HUES48 (cell line): ENCODE data around the gene REST.
A peak's percentile ranks its signal among the peaks of the same experiment; 100 is the strongest.
"Not testable (repeated sequence)": the region's sequence is repeated elsewhere in the genome, so short reads cannot be mapped to it uniquely, and the experiment has no call there.

Experiments used
- H3K27ac ChIP-seq: one replicate; pipeline ENCODE4 v1.7.0; 2013; ENCODE audit warnings: low read depth, low read length, inconsistent platforms
- H3K27me3 ChIP-seq: 2 replicates; pipeline ENCODE4 v1.6.1; 2013; ENCODE audit warnings: mild to moderate bottlenecking, low read length; ENCODE audit not compliant: control insufficient read depth, insufficient read depth
- H3K36me3 ChIP-seq: 2 replicates; pipeline ENCODE4 v1.6.1; 2013; ENCODE audit warnings: low read length; ENCODE audit not compliant: control insufficient read depth, insufficient read depth
- H3K4me1 ChIP-seq: 2 replicates; pipeline ENCODE4 v1.6.1; 2013; ENCODE audit warnings: mild to moderate bottlenecking, low read length; ENCODE audit not compliant: control insufficient read depth, insufficient read depth
- H3K4me3 ChIP-seq: 2 replicates; pipeline ENCODE4 v1.5.1; 2013; ENCODE audit warnings: mild to moderate bottlenecking, low read depth, low read length
- H3K9ac ChIP-seq: 2 replicates; pipeline ENCODE4 v1.6.1; 2013; ENCODE audit warnings: mild to moderate bottlenecking, low read depth, low read length, moderate library complexity
- H3K9me3 ChIP-seq: 2 replicates; pipeline ENCODE4 v1.6.1; 2013; ENCODE audit warnings: low read length; ENCODE audit not compliant: control insufficient read depth, insufficient read depth

REST gene

GRCh38 chr4:56910172-56910967 is 2.7 kb downstream of the REST start:
- H3K27me3 ChIP-seq: peaks cover 9% of the 10 kb centered on the region
- H3K4me1 ChIP-seq: peaks cover 31% of the 10 kb centered on the region
- peak overlapping the region; percentile 76 for H3K4me3 ChIP-seq
- H3K27ac ChIP-seq: peak overlapping the region; percentile 95
- H3K9ac ChIP-seq: no peak overlapping the region
- H3K36me3 ChIP-seq: peaks cover 28% of the 10 kb centered on the region
- no peaks in the 10 kb centered on the region for H3K9me3 ChIP-seq

DNA sequence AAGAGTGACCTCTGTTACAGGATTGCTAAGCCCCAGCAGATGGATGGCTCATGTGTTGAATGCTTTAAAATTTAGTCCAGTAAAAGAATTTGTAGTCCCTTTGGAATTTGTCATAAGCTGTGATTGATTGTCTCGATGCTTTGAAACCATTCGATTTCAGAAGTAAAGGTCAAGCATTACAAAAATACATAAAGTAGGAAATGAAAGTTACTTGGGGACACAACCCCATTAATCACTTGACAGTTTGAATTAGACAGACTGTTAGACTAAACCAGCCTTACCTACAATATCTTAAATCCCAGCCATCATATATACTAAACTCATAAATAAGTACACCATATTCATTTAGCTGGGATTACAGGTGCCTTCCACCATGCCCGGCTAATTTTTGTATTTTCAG is 6.6 kb downstream of the REST start:
- no peak overlapping the region for H3K4me3 ChIP-seq
- no peak overlapping the region for H3K9ac ChIP-seq
- H3K27ac ChIP-seq: no peak overlapping the region
- H3K36me3 ChIP-seq: peaks cover 53% of the 10 kb centered on the region
- no peaks in the 10 kb centered on the region for H3K27me3 ChIP-seq
- no peaks in the 10 kb centered on the region for H3K9me3 ChIP-seq
- H3K4me1 ChIP-seq: peaks cover 16% of the 10 kb centered on the region

DNA sequence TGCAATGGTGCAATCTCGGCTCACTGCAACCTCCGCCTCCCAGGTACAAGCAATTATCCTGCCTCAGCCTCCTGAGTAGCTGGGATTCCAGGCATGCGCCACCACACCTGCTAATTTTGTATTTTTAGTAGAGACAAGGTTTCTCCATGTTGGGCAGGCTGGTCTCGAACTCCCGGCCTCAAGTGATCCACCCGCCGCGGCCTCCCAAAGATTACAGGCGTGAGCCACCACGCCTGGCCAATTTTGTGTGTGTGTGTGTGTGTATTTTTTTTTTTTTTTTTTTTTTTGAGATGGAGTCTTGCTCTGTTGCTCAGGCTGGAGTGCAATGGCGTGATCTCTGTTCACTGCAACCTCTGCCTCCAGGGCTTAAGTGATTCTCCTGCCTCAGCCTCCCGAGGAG is 7.3 kb downstream of the REST start:
- peaks cover 60% of the 10 kb centered on the region for H3K36me3 ChIP-seq
- H3K27me3 ChIP-seq, H3K27ac ChIP-seq, H3K9me3 ChIP-seq, H3K9ac ChIP-seq, H3K4me3 ChIP-seq: not testable (repeated sequence)
- peaks cover 16% of the 10 kb centered on the region for H3K4me1 ChIP-seq

DNA sequence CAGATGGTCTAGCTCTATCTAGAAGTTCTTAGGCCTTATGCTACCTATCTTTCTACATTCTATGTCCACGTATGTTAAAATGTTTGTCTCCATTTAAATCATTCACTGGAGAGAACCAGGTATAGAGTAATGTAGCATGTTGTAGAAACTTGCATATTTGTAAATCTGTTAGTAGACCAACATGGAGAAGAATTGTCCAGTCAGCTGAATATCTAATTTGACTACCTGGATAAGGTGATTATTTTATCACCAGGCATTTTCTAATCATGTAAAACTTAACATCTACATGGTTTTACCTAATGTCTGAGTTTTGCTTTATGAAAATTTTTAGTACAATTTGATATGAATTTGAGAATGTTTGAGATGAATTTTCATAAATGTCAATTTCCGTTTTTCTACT is 19.5 kb downstream of the REST start:
- H3K27me3 ChIP-seq: no peaks in the 10 kb centered on the region
- H3K27ac ChIP-seq: no peak overlapping the region
- peaks cover 60% of the 10 kb centered on the region for H3K36me3 ChIP-seq

DNA sequence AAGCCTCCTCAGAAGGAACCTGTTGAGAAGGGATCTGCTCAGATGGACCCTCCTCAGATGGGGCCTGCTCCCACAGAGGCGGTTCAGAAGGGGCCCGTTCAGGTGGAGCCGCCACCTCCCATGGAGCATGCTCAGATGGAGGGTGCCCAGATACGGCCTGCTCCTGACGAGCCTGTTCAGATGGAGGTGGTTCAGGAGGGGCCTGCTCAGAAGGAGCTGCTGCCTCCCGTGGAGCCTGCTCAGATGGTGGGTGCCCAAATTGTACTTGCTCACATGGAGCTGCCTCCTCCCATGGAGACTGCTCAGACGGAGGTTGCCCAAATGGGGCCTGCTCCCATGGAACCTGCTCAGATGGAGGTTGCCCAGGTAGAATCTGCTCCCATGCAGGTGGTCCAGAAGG is 22.9 kb downstream of the REST start:
- no peaks in the 10 kb centered on the region for H3K9me3 ChIP-seq
- H3K9ac ChIP-seq: no peak overlapping the region
- peaks cover 47% of the 10 kb centered on the region for H3K36me3 ChIP-seq

More for the DNA sequence above, 19.5 kb downstream of the REST start:
- no peaks in the 10 kb centered on the region for H3K9me3 ChIP-seq
- no peaks in the 10 kb centered on the region for H3K4me1 ChIP-seq
- H3K4me3 ChIP-seq: no peak overlapping the region
- H3K9ac ChIP-seq: no peak overlapping the region

GRCh38 chr4:56931924-56932323 is 24.2 kb downstream of the REST start:
- H3K4me1 ChIP-seq: no peaks in the 10 kb centered on the region
- no peak overlapping the region for H3K4me3 ChIP-seq
- H3K36me3 ChIP-seq: peaks cover 46% of the 10 kb centered on the region
- H3K9me3 ChIP-seq: no peaks in the 10 kb centered on the region
- no peak overlapping the region for H3K9ac ChIP-seq
- no peak overlapping the region for H3K27ac ChIP-seq
- no peaks in the 10 kb centered on the region for H3K27me3 ChIP-seq

More for the DNA sequence above, 22.9 kb downstream of the REST start:
- H3K27ac ChIP-seq: no peak overlapping the region
- no peaks in the 10 kb centered on the region for H3K4me1 ChIP-seq
- no peak overlapping the region for H3K4me3 ChIP-seq
- no peaks in the 10 kb centered on the region for H3K27me3 ChIP-seq

DNA sequence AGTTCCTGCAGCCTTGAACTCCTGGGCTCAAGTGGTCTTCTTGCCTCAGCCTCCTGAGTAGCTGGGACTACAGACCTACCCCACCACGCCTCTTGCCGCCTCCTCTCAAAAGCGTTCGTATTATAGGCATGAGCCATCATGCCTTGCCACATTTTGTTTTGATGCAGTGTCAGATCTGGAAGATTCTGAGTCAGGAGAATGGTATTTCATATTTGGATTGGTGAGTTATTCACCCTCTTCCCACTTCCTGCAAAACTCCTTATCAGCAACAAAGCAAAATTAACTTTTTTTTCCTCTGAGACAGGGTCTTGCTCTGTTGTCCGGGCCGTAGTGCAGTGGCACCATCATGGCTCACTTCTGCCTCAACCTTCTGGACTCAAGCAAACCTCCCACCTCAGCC is 29.6 kb downstream of the REST start:
- H3K27ac ChIP-seq: no peak overlapping the region
- H3K27me3 ChIP-seq: no peaks in the 10 kb centered on the region
- no peak overlapping the region for H3K9ac ChIP-seq
- H3K36me3 ChIP-seq: peaks cover 15% of the 10 kb centered on the region
- no peaks in the 10 kb centered on the region for H3K4me1 ChIP-seq
- H3K9me3 ChIP-seq: no peaks in the 10 kb centered on the region
- no peak overlapping the region for H3K4me3 ChIP-seq

GRCh38 chr4:56939826-56940225 is 32.1 kb downstream of the REST start:
- not testable (repeated sequence) for H3K27me3 ChIP-seq, H3K4me1 ChIP-seq, H3K4me3 ChIP-seq, H3K36me3 ChIP-seq, H3K9me3 ChIP-seq, H3K9ac ChIP-seq, H3K27ac ChIP-seq

DNA sequence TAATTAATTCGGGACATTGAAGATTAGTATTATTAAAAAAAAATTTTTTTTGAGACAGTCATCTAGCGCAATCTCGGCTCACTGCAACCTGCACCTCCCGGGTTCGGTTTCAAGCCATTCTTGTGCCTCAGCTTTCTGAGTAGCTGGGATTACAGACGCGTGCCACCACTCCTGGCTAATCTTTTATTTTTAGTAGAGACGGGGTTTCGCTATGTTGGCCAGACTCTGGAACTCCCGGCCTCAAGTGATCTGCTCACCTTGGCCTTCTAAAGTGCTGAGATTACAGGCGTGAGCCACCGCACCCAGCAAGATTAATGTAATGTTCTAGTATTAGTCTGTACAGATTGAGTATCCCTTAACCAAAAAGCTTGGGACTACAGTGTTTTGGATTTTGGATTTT is 32.7 kb downstream of the REST start:
- no peaks in the 10 kb centered on the region for H3K9me3 ChIP-seq
- H3K27ac ChIP-seq: no peak overlapping the region
- H3K4me1 ChIP-seq: no peaks in the 10 kb centered on the region
- H3K36me3 ChIP-seq: peaks cover 6% of the 10 kb centered on the region; the same call in 1 of the 2 replicates
- H3K9ac ChIP-seq: no peak overlapping the region
- no peak overlapping the region for H3K4me3 ChIP-seq
- H3K27me3 ChIP-seq: no peaks in the 10 kb centered on the region

DNA sequence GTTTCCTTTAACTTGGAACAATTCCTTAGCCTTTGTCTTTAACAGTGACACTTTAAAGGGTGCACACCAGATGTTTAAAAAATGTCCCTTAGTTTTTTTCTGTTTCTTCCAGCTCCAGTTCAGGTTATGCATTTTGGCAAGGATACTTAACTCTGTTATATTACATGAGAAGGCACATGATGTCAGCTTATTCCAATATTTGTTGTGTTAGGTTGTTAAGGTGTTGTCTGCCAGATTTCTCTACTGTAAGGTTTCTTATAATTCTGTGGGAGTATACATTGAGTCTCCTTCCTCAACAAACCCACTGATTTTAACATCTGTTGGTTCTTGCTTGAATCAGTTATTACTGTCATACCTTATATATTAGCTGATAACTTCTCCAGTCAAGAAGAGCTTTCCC is 33.3 kb downstream of the REST start:
- no peaks in the 10 kb centered on the region for H3K4me1 ChIP-seq
- H3K9me3 ChIP-seq: no peaks in the 10 kb centered on the region
- no peak overlapping the region for H3K4me3 ChIP-seq
- no peak overlapping the region for H3K9ac ChIP-seq
- H3K36me3 ChIP-seq: peaks cover 6% of the 10 kb centered on the region; the same call in 1 of the 2 replicates
- H3K27ac ChIP-seq: no peak overlapping the region
- H3K27me3 ChIP-seq: no peaks in the 10 kb centered on the region

GRCh38 chr4:56941403-56941802 is 33.7 kb downstream of the REST start:
- Histone ChIP-seq H3K36me3 (peaks cover 6% of the 10 kb centered on the region; the same call in 1 of the 2 replicates), H3K4me1 (no peaks in the 10 kb centered on the region), H3K9ac (no peak overlapping the region), H3K27me3 (no peaks in the 10 kb centered on the region), H3K27ac (no peak overlapping the region), H3K4me3 (no peak overlapping the region), H3K9me3 (no peaks in the 10 kb centered on the region)
